HG03159 (cell line): Measurements from ENCODE around the gene MPZL2.
"Not testable (repeated sequence)": the region's sequence is repeated elsewhere in the genome, so short reads cannot be mapped to it uniquely, and the experiment has no call there.

ENCODE experiments used
- ATAC-seq: cut with Tn5 transposase; IDR thresholded peaks from one replicate; pipeline ENCODE4 v1.9.1; 2021; ENCODE audit warnings: mild to moderate bottlenecking, moderate library complexity; ENCODE audit not compliant: unreplicated experiment

The MPZL2 gene

DNA sequence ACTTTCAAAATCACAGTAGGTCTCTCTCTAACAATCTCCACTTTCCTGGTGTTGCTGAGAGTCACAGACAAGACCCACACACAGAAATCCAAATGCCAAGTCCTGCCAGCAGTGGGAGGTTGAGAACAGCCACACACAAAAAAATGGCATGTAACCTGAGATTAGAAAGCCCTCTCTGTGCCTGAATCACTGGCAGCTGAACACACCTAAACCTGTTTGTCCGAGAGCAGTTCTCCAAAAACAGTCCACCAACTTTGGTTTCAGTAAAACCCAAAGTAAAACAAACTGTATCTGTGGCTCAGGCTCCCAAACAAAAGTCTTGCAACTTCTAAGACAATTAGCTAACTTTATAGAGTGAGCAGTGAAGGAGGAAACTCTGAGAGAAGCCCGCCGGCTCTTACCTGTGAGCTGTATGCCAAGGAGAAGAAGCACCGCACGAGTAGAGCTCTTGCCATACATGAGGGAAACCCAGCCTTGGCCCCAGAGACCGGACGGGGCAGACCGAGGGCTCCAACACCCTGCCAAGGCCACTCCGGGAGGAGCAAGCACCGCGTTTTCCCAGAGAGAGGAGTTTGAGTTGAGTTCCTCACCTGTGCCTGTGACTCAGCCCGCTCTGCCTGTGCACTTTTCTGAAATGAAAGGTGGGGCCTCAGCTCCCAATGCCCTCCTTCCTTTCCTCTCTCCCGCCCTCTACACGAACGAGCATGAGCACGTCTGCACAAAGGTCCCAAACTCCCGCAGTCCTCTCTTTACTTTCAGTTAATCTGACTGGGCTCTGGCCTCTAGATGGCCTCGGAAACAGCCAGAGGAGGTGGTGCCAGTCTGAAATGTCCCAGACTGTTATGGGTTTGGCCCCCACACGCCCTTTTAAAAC, at the start of gene MPZL2:
MPZL2 (minus strand) TSS at position 603 of the 874 bp plus-strand sequence; CDS start at position 459, 144 bp downstream.
- ATAC-seq: no peak

DNA sequence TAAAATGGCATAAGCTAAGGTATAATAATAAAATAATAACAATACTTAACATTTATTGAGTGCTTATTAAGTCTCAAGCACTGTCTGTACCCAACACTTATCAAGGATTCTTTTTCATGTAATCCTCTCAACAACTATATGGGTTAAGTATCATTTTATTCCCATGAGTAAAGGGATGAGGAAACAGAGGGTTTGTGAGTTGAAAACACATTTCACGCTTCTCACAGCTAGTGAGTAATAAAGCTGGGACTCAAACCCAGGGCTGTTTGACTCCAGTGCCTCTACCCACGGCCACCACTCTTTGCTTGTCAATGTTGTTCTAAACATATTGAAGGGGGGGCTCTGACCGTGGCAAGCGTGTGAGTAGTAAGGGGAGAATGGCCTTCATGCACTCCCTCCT, 49.1 kb upstream of the MPZL2 start:
- ATAC-seq: no peak

- no peak for ATAC-seq
Measured at GRCh38 chr11:118312328-118312727, 48.2 kb upstream of the MPZL2 start.

GRCh38 chr11:118311518-118311917, 47.4 kb upstream of the MPZL2 start:
- no peak for ATAC-seq

- no peak for ATAC-seq
Measured at GRCh38 chr11:118310781-118311485, 46.8 kb upstream of the MPZL2 start.

- no peak for ATAC-seq
Measured at GRCh38 chr11:118310271-118310670, 46.2 kb upstream of the MPZL2 start.

GRCh38 chr11:118308995-118309528, 45.0 kb upstream of the MPZL2 start:
- not testable (repeated sequence) for ATAC-seq

DNA sequence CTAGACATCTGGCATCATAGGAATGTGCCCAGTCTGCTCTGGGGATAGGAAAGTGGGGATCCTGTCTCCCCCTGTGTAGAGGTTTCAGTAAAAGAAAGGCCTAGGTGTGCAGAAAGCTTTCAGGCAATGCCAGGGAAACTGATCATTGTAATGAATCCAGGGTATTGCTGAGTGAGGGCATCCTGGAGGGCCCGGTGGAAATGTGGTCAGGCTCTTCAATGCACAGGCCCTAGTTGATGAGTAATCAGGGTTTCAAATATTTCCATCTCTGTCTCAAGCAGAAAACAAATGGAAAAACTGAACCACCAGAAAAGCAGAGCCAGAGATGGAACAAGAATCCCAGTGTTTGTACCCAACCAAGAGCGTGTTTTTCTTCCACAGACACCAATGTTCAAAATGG, 42.5 kb upstream of the MPZL2 start:
- no peak for ATAC-seq

- ATAC-seq: no peak
Measured at GRCh38 chr11:118305726-118306125, 41.6 kb upstream of the MPZL2 start.

GRCh38 chr11:118304568-118305248, 40.6 kb upstream of the MPZL2 start, which contains the start of gene CD3E:
Gene CD3E (plus strand): TSS chr11:118304730. CDS start chr11:118304953, 223 bp downstream.
- no peak for ATAC-seq

DNA sequence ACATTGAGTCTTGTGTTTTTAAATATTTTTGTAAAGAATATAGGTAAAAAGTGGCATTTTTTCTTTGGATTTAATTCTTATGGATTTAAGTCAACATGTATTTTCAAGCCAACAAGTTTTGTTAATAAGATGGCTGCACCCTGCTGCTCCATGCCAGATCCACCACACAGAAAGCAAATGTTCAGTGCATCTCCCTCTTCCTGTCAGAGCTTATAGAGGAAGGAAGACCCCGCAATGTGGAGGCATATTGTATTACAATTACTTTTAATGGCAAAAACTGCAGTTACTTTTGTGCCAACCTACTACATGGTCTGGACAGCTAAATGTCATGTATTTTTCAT, 40.1 kb upstream of the MPZL2 start:
- no peak for ATAC-seq

GRCh38 chr11:118301600-118302195, 37.6 kb upstream of the MPZL2 start:
- no peak for ATAC-seq

DNA sequence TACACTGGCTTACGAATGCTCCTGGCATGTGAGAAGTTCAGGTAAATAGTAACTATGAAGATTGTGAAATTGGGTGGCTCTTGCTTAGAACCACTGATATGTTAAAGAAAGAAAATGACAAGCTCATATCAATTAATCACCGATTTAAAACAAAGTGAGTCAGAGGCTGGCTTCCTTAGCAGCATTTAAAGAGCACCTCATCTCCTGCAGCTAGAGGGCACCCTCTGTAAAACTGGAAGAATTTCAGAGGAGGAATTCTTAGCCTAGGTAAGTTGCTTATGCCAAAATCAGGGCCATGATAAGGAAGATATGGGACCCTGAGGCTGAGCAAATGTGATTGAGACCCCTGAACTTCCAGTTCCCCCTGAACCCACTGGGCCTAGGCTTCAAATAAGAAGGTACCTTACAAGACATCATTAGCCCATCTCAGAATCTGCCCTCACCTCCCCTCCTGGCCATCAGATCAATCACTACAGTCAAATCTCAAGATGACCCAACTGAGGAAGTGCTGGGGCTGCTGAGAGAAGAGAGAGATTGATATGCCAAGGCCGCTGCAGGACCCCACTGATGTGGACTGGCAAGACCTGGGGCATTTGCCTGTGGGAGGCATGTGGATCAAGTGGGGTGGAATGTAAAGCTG, 31.8 kb upstream of the MPZL2 start:
- ATAC-seq: no peak

DNA sequence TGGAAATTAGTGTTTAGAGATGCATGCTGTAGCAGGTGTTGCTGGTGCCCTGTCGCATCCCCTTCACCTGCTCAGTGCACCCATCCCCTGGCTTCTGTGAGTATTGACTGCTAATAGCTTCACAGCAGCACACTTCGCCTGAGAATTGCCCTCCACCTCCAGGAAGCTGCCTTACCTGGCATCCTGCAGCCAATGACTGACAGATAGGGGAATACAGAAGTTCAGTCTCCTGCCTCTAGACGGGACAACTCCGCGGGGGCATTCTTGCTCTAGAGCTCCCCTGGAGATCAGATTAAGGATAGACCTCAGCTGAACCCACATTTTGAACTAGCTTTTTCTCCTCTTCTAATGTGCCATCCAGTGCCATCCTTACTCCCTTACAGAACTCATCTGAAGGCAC, 31.1 kb upstream of the MPZL2 start:
- no peak for ATAC-seq

GRCh38 chr11:118294053-118294452, 30.0 kb upstream of the MPZL2 start:
- no peak for ATAC-seq

DNA sequence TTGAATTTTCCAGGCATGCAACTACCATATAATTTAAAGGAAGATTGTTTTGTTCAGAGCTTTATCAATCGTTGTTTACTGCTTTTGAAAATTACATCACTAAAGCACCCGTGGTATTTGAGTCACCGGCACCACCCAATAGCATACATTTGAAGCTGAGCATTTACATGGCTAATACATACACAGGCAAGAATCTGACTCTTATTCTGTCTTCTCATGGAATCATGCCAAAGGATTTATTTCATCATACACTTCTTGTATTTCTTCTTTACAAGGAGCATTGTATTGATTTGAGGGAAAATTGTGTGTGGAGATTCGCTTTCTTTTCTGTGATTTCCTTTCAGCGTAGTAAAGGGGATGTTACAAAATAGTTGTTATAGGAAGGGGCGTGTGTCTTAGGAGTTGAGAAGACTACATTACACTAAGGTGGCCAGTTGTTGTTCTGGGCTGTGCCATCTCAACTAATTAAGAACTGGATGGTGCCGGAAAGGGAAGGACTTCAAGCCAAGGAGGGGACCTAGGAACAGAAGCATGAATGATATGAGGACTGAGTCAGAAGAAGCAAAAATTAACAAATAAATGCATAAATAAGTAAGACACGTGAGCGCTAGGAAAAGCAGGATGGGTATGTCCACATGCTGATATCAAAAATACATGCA, 27.5 kb upstream of the MPZL2 start:
- ATAC-seq: no peak

- ATAC-seq: no peak
Measured at GRCh38 chr11:118290923-118291322, 26.8 kb upstream of the MPZL2 start.

DNA sequence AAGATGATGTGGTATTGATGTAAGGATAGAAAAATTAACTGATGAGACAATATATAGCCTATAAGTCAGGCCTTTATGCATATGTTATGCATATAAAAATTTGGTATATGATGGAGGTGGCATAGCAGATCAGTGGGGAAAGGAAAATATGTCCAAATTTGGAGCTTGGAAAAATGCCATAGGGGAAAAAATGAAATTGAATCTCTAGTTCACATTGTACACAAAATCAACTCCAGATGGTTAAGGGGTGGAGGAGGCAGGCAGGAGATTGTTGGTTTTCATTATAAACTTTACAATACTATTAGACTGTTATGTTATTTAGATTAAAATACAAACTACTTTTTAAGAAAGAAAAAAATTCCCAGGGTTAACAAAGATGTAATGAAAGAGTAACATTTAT, 25.3 kb upstream of the MPZL2 start:
- no peak for ATAC-seq

- ATAC-seq: no peak
Measured at GRCh38 chr11:118287006-118287405, 22.9 kb upstream of the MPZL2 start.

GRCh38 chr11:118286545-118286944, 22.4 kb upstream of the MPZL2 start:
- no peak for ATAC-seq
